HCT116 (cell line): ENCODE measurements around the gene IBA57. TPM values are rescaled to one million over a fixed set of nuclear protein-coding genes. Genes with fewer than 3 reads are reported as not detected.

Experiments used
- ATAC-seq: fragments of 200-7000 bp; cut with Tn5 transposase; 2 replicates; pipeline ENCODE4 v1.9.1; 2020; ENCODE audit warnings: mild to moderate bottlenecking, moderate library complexity
- BruUV-seq: library from RNA; stranded (reverse); fragments of 400-500 nt; replicated peaks from 2 replicates; lab custom pipeline; 2021; lab: Mats Ljungman, UMichigan
- CTCF ChIA-PET: fragments of 300-600 bp; sonication (Branson Sonifier 250); formaldehyde crosslinking; loops from one replicate; lab custom pipeline; 2021; ENCODE audit warnings: antibody characterized with exemption; lab: Charles Lee
- POLR2A ChIA-PET: fragments of 300-600, 350-600 bp; sonication (Branson Sonifier 250); formaldehyde crosslinking; loops from one replicate; lab custom pipeline; 2021; ENCODE audit warnings: antibody characterized with exemption; lab: Charles Lee
- RAD21 ChIA-PET, 2 experiments: fragments of 300-600 bp; sonication (Branson Sonifier 250); formaldehyde crosslinking; loops; one replicate each; lab custom pipeline; 2023; ENCODE audit warnings: low total read pairs in 2 of 2; ENCODE audit not compliant: uncharacterized antibody in 2 of 2, unreplicated experiment in 2 of 2, low non-redundant PET in 1 of 2; lab: Charles Lee
- DNase-seq: peaks from one replicate; pipeline ENCODE4 v3.0.0-alpha.2; 2010; ENCODE audit warnings: low read depth, low spot score
- H2AFZ ChIP-seq: fragments of 200-600 bp; shearing (Covaris generic), sonication (generic); 2 replicates; pipeline ENCODE4 v1.6.1; 2017; ENCODE audit warnings: low read depth, mixed run types, mixed read lengths, antibody characterized with exemption, low read length; ENCODE audit not compliant: poor library complexity, severe bottlenecking
- H3K27ac ChIP-seq: 2 replicates; pipeline ENCODE4 v1.5.1; 2012; ENCODE audit warnings: low read depth, low read length
- H3K27me3 ChIP-seq: fragments of 200-600 bp; sonication (generic); 2 replicates; pipeline ENCODE4 v1.6.1; 2016; ENCODE audit warnings: mixed run types, low read length, mixed read lengths; ENCODE audit not compliant: insufficient read depth
- H3K36me3 ChIP-seq, 2 experiments: fragments of 200-500 bp in 1 of 2; fragments of 200-600 bp in 1 of 2; sonication (Bioruptor generic) in 1 of 2; sonication (generic) in 1 of 2; 2 replicates each; pipeline versions ENCODE4 v1.5.1 to v1.6.1; 2014 to 2016; ENCODE audit warnings: low read length in 2 of 2, inconsistent platforms in 1 of 2, mixed read lengths in 1 of 2, mixed run types in 1 of 2; ENCODE audit not compliant: insufficient read depth in 2 of 2, control insufficient read depth in 1 of 2
- H3K4me1 ChIP-seq, 2 experiments: fragments of 200-600 bp in 1 of 2; sonication (generic) in 1 of 2; 2 replicates each; pipeline versions ENCODE4 v1.5.1 to v1.6.1; 2012 to 2017; ENCODE audit warnings: low read length in 2 of 2, inconsistent platforms in 1 of 2, mild to moderate bottlenecking in 1 of 2, mixed read lengths in 1 of 2, mixed run types in 1 of 2, moderate library complexity in 1 of 2; ENCODE audit not compliant: insufficient read depth in 2 of 2, control insufficient read depth in 1 of 2
- H3K4me2 ChIP-seq: fragments of 200-600 bp; sonication (generic); 2 replicates; pipeline ENCODE4 v1.6.1; 2017; ENCODE audit warnings: mixed run types, low read length, mixed read lengths
- H3K4me3 ChIP-seq, 2 experiments: fragments of 200-600 bp in 1 of 2; sonication (generic) in 1 of 2; replicated peaks in 1 of 2; 2 replicates each; pipeline ENCODE4 v1.5.1; 2011 to 2016; ENCODE audit warnings: low read length in 2 of 2, control low read depth in 1 of 2, low read depth in 1 of 2, mild to moderate bottlenecking in 1 of 2, mixed read lengths in 1 of 2, mixed run types in 1 of 2
- H3K79me2 ChIP-seq: fragments of 200-600 bp; sonication (generic); 2 replicates; pipeline ENCODE4 v1.6.1; 2017; ENCODE audit warnings: mild to moderate bottlenecking, mixed run types, low read length, moderate library complexity, mixed read lengths; ENCODE audit not compliant: insufficient read depth
- H3K9ac ChIP-seq: fragments of 200-600 bp; sonication (generic); 2 replicates; pipeline ENCODE4 v1.6.1; 2016; ENCODE audit warnings: low read length, mixed read lengths
- H3K9me2 ChIP-seq: fragments of 200-600 bp; sonication (generic), shearing (Covaris generic); 2 replicates; pipeline ENCODE4 v1.6.1; 2017; ENCODE audit warnings: mixed run types, mild to moderate bottlenecking, moderate library complexity; ENCODE audit not compliant: insufficient read depth
- H3K9me3 ChIP-seq, 2 experiments: fragments of 200-500 bp in 1 of 2; fragments of 200-600 bp in 1 of 2; sonication (Bioruptor generic) in 1 of 2; sonication (generic) in 1 of 2; 2 replicates each; pipeline ENCODE4 v1.6.1; 2014 to 2017; ENCODE audit warnings: low read length in 2 of 2, mixed read lengths in 2 of 2, inconsistent platforms in 1 of 2, low read depth in 1 of 2, mild to moderate bottlenecking in 1 of 2, mixed run types in 1 of 2, moderate library complexity in 1 of 2; ENCODE audit not compliant: control insufficient read depth in 1 of 2, insufficient read depth in 1 of 2
- H4K20me1 ChIP-seq: fragments of 200-600 bp; sonication (generic), shearing (Covaris generic); 2 replicates; pipeline ENCODE4 v1.6.1; 2017; ENCODE audit warnings: mixed run types, mild to moderate bottlenecking, moderate library complexity; ENCODE audit not compliant: insufficient read depth
- EGR1 ChIP-seq: IDR thresholded peaks from 2 replicates; pipeline ENCODE4 v1.6.1; 2012; ENCODE audit warnings: low read depth
- EZH2 ChIP-seq: fragments of 200-600 bp; sonication (generic); IDR thresholded peaks from 2 replicates; pipeline ENCODE4 v1.6.1; 2017; ENCODE audit warnings: antibody characterized with exemption, mixed run types
- EZH2phosphoT487 ChIP-seq: fragments of 200-600 bp; IDR thresholded peaks from 2 replicates; pipeline ENCODE4 v1.6.1; 2018; ENCODE audit warnings: antibody characterized with exemption, borderline replicate concordance
- FOSL1 ChIP-seq: IDR thresholded peaks from 2 replicates; pipeline ENCODE4 v1.6.1; 2012; ENCODE audit warnings: low read depth
- MAX ChIP-seq: IDR thresholded peaks from 2 replicates; pipeline ENCODE4 v1.6.1; 2012
- POLR2A ChIP-seq: IDR thresholded peaks from 2 replicates; pipeline ENCODE4 v1.7.0; 2011; ENCODE audit warnings: borderline replicate concordance; ENCODE audit not compliant: insufficient read depth, insufficient read length; ENCODE audit errors: extremely low read depth
- POLR2AphosphoS5 ChIP-seq: IDR thresholded peaks from 2 replicates; pipeline ENCODE4 v1.6.1; 2011; ENCODE audit warnings: mild to moderate bottlenecking, low read depth, low read length, moderate library complexity
- RAD21 ChIP-seq: IDR thresholded peaks from 2 replicates; pipeline ENCODE4 v1.6.1; 2012; ENCODE audit warnings: low read depth, mild to moderate bottlenecking
- REST ChIP-seq: IDR thresholded peaks from 2 replicates; pipeline ENCODE4 v1.6.1; 2012; ENCODE audit warnings: low read depth
- SIN3A ChIP-seq: IDR thresholded peaks from 2 replicates; pipeline ENCODE4 v1.6.1; 2012; ENCODE audit warnings: low read depth
- SRF ChIP-seq: IDR thresholded peaks from 2 replicates; pipeline ENCODE4 v1.6.1; 2012; ENCODE audit warnings: low read depth
- TCF7L2 ChIP-seq: IDR thresholded peaks from 2 replicates; pipeline ENCODE4 v1.7.0; 2011; ENCODE audit warnings: borderline replicate concordance, inconsistent platforms; ENCODE audit not compliant: insufficient read depth, insufficient read length; ENCODE audit errors: extremely low read depth
- YY1 ChIP-seq: IDR thresholded peaks from 2 replicates; pipeline ENCODE4 v1.6.1; 2011; ENCODE audit warnings: low read length, low read depth, moderate library complexity, mild to moderate bottlenecking; ENCODE audit not compliant: insufficient replicate concordance; ENCODE audit errors: extremely low read depth
- ZBTB33 ChIP-seq: IDR thresholded peaks from 2 replicates; pipeline ENCODE4 v1.6.1; 2011; ENCODE audit warnings: mild to moderate bottlenecking, low read length, moderate library complexity; ENCODE audit not compliant: insufficient replicate concordance; ENCODE audit errors: extremely low read depth
- intact Hi-C: fragments of 100-400 bp; cut with micrococcal nuclease; formaldehyde crosslinking; loops from 2 replicates; pipeline ENCODE4 v1.10.0; 2022
- total RNA-seq: library from RNA; stranded (reverse); gene quantifications from one replicate; pipeline ENCODE4 v1.2.1, GENCODE V29; 2021; ENCODE audit not compliant: unreplicated experiment

Gene IBA57
- total RNA-seq, 1 experiment from 2014 or later = 11.6 TPM

GRCh38 chr1:228160201-228160761, 5.3 kb upstream of the IBA57 start:
- TF ChIP-seq EGR1 (no peak), POLR2A (no peak)
- Histone ChIP-seq H3K27me3 (no peaks in the 10 kb centered on the region), H2AFZ (no peak overlapping the region), H3K79me2 (no peaks in the 10 kb centered on the region), H4K20me1 (no peaks in the 10 kb centered on the region), H3K36me3 (no peaks in the 10 kb centered on the region), H3K9ac (no peak overlapping the region), H3K4me2 (no peak overlapping the region), H3K4me3 (no peak overlapping the region), H3K27ac (no peak overlapping the region), H3K4me1 (peaks cover 9 to 34% of the 10 kb centered on the region in 2 experiments; a peak in 3 of 4 replicates), H3K9me3 (no peaks in the 10 kb centered on the region), H3K9me2 (no peaks in the 10 kb centered on the region)
- ChIA-PET POLR2A (no interaction called here), CTCF (no interaction called here), RAD21 (no interaction called here)
- no TSS peak for BruUV-seq
- intact Hi-C loops = no loop called here
- DNase-seq (no peak), ATAC-seq (no peak)

- H4K20me1 ChIP-seq = no peaks in the 10 kb centered on the region
- intact Hi-C loops = no loop called here
- no peak overlapping the region for H3K4me3 ChIP-seq
- 0 out of 2 replicates have a peak, but pooled peaks cover 1% of the 10 kb centered on the region for H3K79me2 ChIP-seq
- no peaks in the 10 kb centered on the region for H3K27me3 ChIP-seq
- no peak overlapping the region for H3K9ac ChIP-seq
- DNase-seq (no peak), ATAC-seq (no peak)
- ChIA-PET CTCF (no interaction called here), RAD21 (no interaction called here), POLR2A (no interaction called here)
- H3K36me3 ChIP-seq = no peaks in the 10 kb centered on the region
- H3K27ac ChIP-seq = no peak overlapping the region
- TF ChIP-seq EZH2 = no peak
- TF ChIP-seq EGR1 = no peak
- no peak for TF ChIP-seq POLR2AphosphoS5
- TF ChIP-seq EZH2phosphoT487 = no peak
- no peak for TF ChIP-seq SIN3A
- no peak for TF ChIP-seq FOSL1
- no peak for TF ChIP-seq REST
- no peak for TF ChIP-seq RAD21
- no peak for TF ChIP-seq YY1
- TF ChIP-seq ZBTB33 = no peak
- TF ChIP-seq TCF7L2 = no peak
- TF ChIP-seq SRF = no peak
- TF ChIP-seq MAX = no peak
- H3K9me3 ChIP-seq = no peaks in the 10 kb centered on the region
- no peaks in the 10 kb centered on the region for H3K9me2 ChIP-seq
- H3K4me1 ChIP-seq = peaks cover 3 to 31% of the 10 kb centered on the region in 2 experiments; a peak in 3 of 4 replicates
- no peak overlapping the region for H2AFZ ChIP-seq
- BruUV-seq = no TSS peak
- no peak overlapping the region for H3K4me2 ChIP-seq
These were observed 4.2 kb upstream of the IBA57 start for GRCh38 chr1:228161362-228161761.
